Right lung (tissue), 5 donors: ENCODE measurements around the gene SLC7A6OS. TPM values are rescaled to one million over a fixed set of nuclear protein-coding genes. Genes with fewer than 3 reads are reported as not detected.
A peak's percentile ranks its signal among the peaks of the same experiment; 100 is the strongest.

ENCODE experiments used
- DNase-seq, 2 donors: peaks; one replicate each; pipeline ENCODE4 v3.0.0-alpha.2; 2013
- polyA plus RNA-seq, 5 donors: library from polyadenylated mRNA; unstranded; fragments of 120-200 nt; gene quantifications; one replicate each; pipeline versions ENCODE4 v1.2.1 to v1.2.3, GENCODE V29; 2013; ENCODE audit warnings: inconsistent platforms in 1 of 5, low replicate concordance in 1 of 5; ENCODE audit not compliant: insufficient read length in 5 of 5, insufficient read depth in 1 of 5

Gene SLC7A6OS
- polyA plus RNA-seq, 5 donors = 19.8 to 25.0 (median 21.7) TPM

DNA sequence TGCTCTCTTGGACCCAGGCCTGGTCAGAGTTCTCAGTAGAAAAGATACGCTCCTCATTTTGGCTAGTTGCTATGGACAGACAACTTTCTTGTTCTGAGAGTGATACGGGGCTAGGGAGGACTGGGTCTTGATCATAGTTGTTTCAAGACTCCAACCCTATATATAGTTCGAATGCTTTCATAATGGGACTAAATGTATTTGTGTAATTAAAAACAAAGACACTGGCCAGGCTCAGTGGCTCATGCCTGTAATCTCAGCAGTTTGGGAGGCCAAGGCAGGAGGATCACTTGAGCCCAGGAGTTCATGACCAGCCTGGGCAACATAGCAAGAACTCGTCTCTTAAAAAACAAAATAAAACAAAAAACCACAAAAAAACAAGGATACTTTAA, 28.7 kb downstream of the SLC7A6OS start:
- DNase-seq = no peak

GRCh38 chr16:68281368-68282063, 29.2 kb downstream of the SLC7A6OS start:
- DNase-seq = no peak

DNA sequence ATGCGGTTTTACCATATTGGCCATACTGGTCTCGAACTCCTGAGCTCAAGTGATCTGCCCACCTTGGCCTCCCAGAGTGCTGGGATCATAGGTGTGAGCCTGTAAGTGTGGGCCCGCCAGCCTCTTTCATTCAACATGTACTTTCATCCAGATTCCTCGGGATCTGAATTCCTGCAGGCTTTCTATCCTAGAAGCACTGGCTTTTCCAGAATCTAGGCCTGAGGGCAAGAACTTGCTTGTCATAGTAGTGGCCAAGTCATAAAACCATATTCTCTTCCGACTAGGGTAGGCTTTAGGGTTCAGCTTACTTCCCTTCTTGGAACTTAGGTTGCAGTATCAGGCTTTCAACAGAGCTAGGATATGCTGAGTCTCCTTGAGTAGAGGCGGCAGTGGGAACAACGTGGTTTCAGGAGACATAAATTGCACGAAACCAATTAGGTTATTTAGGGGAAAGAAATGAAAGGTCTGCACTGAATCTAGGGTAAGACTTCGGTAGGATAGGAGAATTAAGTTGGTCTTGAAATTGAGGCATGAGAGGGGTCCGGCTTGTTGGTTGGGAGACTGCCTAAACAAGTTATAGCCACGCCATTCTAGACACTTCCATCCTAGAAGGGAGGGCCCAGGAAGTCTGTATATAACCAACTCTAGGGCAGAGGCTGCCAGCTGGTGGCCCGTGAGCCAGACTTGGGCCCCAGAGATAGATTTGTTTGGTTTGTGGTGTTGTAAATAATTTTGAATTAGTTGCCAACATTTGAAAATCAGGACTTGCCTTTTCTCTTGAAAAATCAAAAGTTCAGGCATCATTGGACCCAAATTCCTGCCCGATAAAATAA, 30.8 kb downstream of the SLC7A6OS start:
- no peak for DNase-seq

DNA sequence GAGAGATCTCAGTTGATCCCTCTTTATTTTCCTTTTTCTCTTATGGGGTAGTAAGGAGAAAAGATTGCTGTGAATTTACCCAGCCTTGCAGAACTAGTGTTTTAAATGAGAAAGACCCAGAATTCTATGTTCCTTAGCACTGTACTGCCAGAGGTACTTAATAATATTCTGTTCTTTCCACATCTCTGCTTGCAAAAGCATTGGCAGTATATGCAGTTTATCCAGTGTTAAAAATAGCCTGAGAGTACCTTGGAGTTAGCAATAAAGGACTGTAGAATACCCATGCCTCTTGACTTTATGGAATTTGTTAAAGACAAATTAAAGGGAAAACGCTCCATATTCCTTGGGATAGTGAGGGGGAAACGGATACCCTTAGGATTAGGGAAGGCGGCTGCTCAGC, 34.5 kb downstream of the SLC7A6OS start:
- no peak for DNase-seq

DNA sequence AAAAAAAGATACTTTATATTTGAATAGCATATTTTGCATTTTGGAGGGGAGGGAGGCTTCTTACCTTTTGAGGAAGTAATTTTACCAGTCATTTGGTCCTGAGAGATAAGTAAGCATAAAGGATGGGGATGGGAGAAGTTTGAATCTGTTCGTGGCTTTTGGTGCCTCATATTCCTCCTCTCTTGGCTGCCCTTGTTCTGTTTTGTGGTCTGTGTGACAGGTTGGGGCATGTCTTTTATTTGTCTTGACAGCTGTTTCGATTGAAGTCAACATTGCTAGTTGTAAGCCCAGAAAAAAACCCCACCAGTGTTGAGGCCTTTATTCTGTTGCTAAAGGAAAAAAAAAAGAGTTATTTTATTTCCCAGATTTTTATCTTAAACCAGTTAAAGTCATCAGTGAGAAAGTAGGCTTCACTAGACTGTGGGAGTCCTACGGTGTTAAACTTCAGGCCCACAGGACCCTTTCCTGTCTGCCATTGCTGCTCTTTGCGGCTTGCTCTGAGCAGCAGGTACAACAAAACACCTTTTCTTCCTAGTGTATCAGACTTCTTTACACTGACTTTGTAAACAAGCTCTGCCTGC, 35.0 kb downstream of the SLC7A6OS start:
- no peak for DNase-seq

DNA sequence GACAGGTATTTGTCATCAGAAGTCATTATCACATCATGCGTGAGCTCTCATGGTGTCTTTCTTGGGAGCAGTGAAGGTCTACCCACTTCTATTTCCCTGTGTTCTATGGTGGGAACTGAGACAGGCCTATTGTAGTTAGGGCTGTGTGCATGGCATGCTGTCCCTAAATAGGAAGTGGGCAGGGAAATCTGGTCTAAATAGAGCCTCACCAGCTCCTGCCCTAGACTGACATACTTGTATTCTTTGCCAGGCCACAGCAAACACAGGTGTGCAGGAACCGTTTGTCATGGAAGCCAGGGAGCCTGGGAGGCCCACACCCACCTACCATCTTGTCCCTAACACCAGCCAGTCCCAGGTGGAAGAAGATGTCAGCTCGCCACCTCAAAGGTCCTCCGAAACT, 36.3 kb downstream of the SLC7A6OS start:
- DNase-seq = no peak

GRCh38 chr16:68273896-68274295, 36.9 kb downstream of the SLC7A6OS start:
- DNase-seq = no peak

- DNase-seq = no peak
These were observed 37.3 kb downstream of the SLC7A6OS start for GRCh38 chr16:68273459-68273858.

- DNase-seq = no peak
These were observed 38.1 kb downstream of the SLC7A6OS start for GRCh38 chr16:68272507-68273209.

DNA sequence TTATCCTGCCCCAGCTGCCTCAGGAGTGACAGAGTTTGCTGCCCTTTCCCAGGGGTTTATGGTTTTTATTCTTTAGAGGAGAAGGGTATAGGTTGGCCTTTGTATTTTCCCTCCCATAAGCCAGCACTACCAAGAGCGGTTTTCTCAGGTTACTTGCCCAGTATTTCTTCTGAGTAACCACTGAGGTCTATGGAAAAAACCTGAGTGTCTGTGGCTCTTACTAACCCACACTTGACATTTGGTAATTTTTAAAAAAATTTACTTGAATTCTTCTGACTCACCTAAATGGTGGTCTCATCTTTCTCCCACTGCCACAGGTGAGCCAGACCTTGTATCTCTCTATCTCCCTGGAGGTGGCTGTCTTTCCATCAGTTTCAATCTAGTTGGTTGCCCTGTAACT, 40.4 kb downstream of the SLC7A6OS start:
- no peak for DNase-seq

DNA sequence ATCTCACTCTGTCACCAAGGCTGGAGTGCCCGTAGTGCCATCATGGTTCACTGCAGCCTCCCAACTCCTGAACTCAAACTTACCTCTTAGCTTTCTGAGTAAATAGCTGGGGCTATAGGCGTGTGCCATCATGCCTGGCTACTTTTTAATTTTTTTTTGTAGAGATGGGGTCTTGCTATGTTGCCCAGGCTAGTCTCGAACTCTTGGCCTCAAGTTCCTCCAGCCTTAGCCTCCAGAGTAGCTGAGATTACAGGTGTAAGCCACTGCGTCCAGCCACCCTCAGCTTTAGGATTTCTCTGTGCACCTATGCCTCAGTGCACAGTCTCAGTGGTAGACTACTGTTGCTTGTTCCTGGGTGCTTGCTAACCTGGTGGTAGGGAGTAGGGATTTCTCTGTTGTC, 41.0 kb downstream of the SLC7A6OS start:
- no peak for DNase-seq

GRCh38 chr16:68267612-68268405, 42.9 kb downstream of the SLC7A6OS start:
- DNase-seq = no peak

GRCh38 chr16:68265078-68265920, 45.4 kb downstream of the SLC7A6OS start:
- peak; percentile 33 to 39 for DNase-seq

- peak; percentile 43 to 51 for DNase-seq
These were observed 46.3 kb downstream of the SLC7A6OS start, which contains the start of gene SLC7A6 for GRCh38 chr16:68264128-68265077. Gene SLC7A6, plus strand, starts transcription at chr16:68264526. Its CDS starts 10,201 bp downstream, at chr16:68274727.

GRCh38 chr16:68263559-68264127, 47.1 kb downstream of the SLC7A6OS start:
- DNase-seq = no peak

GRCh38 chr16:68259007-68259825, 51.5 kb downstream of the SLC7A6OS start:
- no peak for DNase-seq

DNA sequence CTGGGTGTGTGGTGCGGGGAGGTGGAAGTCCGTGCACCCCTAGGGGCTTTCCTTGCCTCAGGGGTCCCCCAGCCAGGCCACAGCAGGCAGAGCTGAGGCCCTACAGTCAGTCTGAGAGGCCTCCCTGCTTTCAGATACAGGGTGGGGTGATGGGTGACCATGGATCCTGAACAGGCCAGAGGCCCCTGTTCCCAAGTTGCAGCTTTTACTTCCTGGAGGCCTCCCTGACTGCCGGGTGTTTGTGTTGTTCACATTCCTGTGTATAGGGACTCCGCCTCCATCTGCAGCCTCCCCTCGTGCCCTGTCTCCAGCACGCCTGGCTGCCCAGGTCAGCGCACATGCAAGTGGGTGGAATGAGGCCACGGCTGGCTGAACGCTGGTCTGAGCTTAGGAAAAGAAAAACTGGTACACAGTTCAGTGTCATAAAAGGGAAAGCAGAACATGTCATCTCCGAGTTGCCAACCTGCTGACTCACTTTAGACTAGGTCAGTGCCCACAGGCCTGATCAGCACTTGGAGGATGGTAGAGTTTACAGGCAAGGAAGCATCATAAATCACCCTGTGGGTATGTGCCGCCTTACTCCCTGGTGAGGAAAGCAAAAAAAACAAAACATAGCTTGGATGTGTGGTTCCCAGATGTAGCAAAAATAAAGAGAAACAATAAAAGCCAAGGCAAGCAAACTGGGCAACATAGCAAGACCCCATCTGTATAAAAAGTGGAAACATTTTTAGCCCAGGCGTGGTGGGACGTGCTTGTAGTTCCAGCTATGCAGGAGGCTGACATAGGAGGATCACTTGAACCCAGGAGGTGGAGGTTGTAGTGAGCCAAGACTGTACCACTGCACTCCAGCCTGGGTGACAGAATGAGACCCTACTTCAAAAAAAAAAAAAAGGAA, 52.6 kb downstream of the SLC7A6OS start:
- no peak for DNase-seq
